K562 (cell line): ENCODE data around the gene GTF2I. TPM values are rescaled to one million over a fixed set of nuclear protein-coding genes. Genes with fewer than 3 reads are reported as not detected.

Experiments used
- ATAC-seq: fragments of 200-7000 bp; cut with Tn5 transposase; 3 replicates; pipeline ENCODE4 v1.9.1; 2020; ENCODE audit warnings: moderate library complexity
- BruUV-seq: library from RNA; stranded (reverse); fragments of 400-500 nt; replicated peaks from 2 replicates; lab custom pipeline; 2021; lab: Mats Ljungman, UMichigan
- CTCF ChIA-PET: fragments of 300-600 bp; formaldehyde crosslinking; extraction: SDS; loops from one replicate; lab custom pipeline; 2021; ENCODE audit warnings: low intra/inter-chr PET ratio; lab: Yijun Ruan, JAX
- POLR2A ChIA-PET: fragments of 300-600, 350-650 bp; sonication (Branson Sonifier 250); formaldehyde crosslinking; extraction: SDS; loops from one replicate; lab custom pipeline; 2021; ENCODE audit warnings: antibody characterized with exemption, inconsistent platforms; lab: Yijun Ruan, JAX
- DNase-seq, 4 experiments: peaks; one replicate each; pipeline versions ENCODE4 v3.0.0 to v3.0.0-alpha.2; 2011 to 2018; ENCODE audit warnings: low spot score in 3 of 4, mixed read lengths in 3 of 4; ENCODE audit errors: extremely low read depth in 1 of 4
- FAIRE-seq: peaks from 2 replicates; lab custom pipeline; 2011; peaks lifted over from hg19 to GRCh38; lab: Jason Lieb, UNC
- H2AFZ ChIP-seq: 2 replicates; pipeline ENCODE4 v1.6.0; 2011; ENCODE audit warnings: low read depth, low read length, control low read depth, inconsistent platforms
- H3K27ac ChIP-seq: fragments of 200-600 bp; 3 replicates; pipeline ENCODE4 v1.8.0; 2011; ENCODE audit warnings: low read depth, mild to moderate bottlenecking, control low read depth, inconsistent platforms, low read length, moderate library complexity, mixed read lengths; ENCODE audit errors: extremely low read depth
- H3K27me3 ChIP-seq, 2 experiments: fragments of 300-600 bp in 1 of 2; 2 replicates in 1 of 2; 3 replicates in 1 of 2; pipeline versions ENCODE4 v1.6.0 to v1.8.0; 2011; ENCODE audit warnings: inconsistent platforms in 2 of 2, low read length in 2 of 2, mild to moderate bottlenecking in 1 of 2, mixed read lengths in 1 of 2, moderate library complexity in 1 of 2; ENCODE audit not compliant: control insufficient read depth in 2 of 2, insufficient read depth in 2 of 2
- H3K36me3 ChIP-seq: fragments of 300-600 bp; 3 replicates; pipeline ENCODE4 v1.8.0; 2011; ENCODE audit warnings: mild to moderate bottlenecking, low read length, inconsistent platforms; ENCODE audit not compliant: control insufficient read depth, insufficient read depth
- H3K4me1 ChIP-seq, 2 experiments: fragments of 200-600 bp in 1 of 2; replicated peaks in 1 of 2; 2 replicates in 1 of 2; 3 replicates in 1 of 2; pipeline versions ENCODE4 v1.5.1 to v1.8.0; 2011; ENCODE audit warnings: inconsistent platforms in 2 of 2, low read length in 2 of 2, mild to moderate bottlenecking in 1 of 2, mixed read lengths in 1 of 2, moderate library complexity in 1 of 2; ENCODE audit not compliant: control insufficient read depth in 2 of 2, insufficient read depth in 2 of 2
- H3K4me2 ChIP-seq: 2 replicates; pipeline ENCODE4 v1.6.1; 2011; ENCODE audit warnings: low read length, control low read depth, inconsistent platforms, mixed read lengths; ENCODE audit not compliant: insufficient read depth
- H3K4me3 ChIP-seq: fragments of 200-600 bp; sonication (generic), shearing (Covaris generic); 2 replicates; pipeline ENCODE4 v1.5.1; 2016; ENCODE audit warnings: control low read depth, inconsistent platforms
- H3K79me2 ChIP-seq: fragments of 200-600 bp; 3 replicates; pipeline ENCODE4 v1.8.0; 2011; ENCODE audit warnings: low read length, inconsistent platforms; ENCODE audit not compliant: control insufficient read depth, insufficient read depth
- H3K9ac ChIP-seq, 2 experiments: 2 replicates each; pipeline versions ENCODE4 v1.6.0 to v1.6.1; 2011; ENCODE audit warnings: low read depth in 2 of 2, low read length in 2 of 2, control low read depth in 1 of 2, inconsistent platforms in 1 of 2, mild to moderate bottlenecking in 1 of 2, mixed read lengths in 1 of 2; ENCODE audit not compliant: insufficient read depth in 1 of 2
- H3K9me1 ChIP-seq: one replicate; pipeline ENCODE4 v1.6.0; 2011; ENCODE audit warnings: inconsistent platforms, mild to moderate bottlenecking, low read length, moderate library complexity; ENCODE audit not compliant: control insufficient read depth, insufficient read depth
- H3K9me3 ChIP-seq: replicated peaks from 2 replicates; pipeline ENCODE4 v1.5.1; 2011; ENCODE audit warnings: low read depth, low read length, inconsistent platforms; ENCODE audit not compliant: control insufficient read depth, insufficient read depth
- H4K20me1 ChIP-seq: replicated peaks from 2 replicates; pipeline ENCODE4 v1.6.1; 2011; ENCODE audit warnings: low read length, inconsistent platforms, mixed read lengths; ENCODE audit not compliant: control insufficient read depth, insufficient read depth
- BCOR ChIP-seq: fragments of 450-650 bp; IDR thresholded peaks from 2 replicates; pipeline ENCODE4 v1.6.1; 2016
- CBX3 ChIP-seq, 2 experiments: IDR thresholded peaks; 1 replicate in 1 of 2; 2 replicates in 1 of 2; pipeline ENCODE4 v1.6.1; 2012; ENCODE audit warnings: inconsistent platforms in 2 of 2, low read length in 2 of 2, borderline replicate concordance in 1 of 2, control low read depth in 1 of 2
- CEBPB ChIP-seq: fragments of 450-650 bp; IDR thresholded peaks from 2 replicates; pipeline ENCODE4 v1.6.1; 2016; ENCODE audit warnings: missing genetic modification characterization, missing compliant biosample characterization
- E2F4 ChIP-seq: sonication (generic); formaldehyde crosslinking; IDR thresholded peaks from 2 replicates; pipeline ENCODE4 v1.8.0; 2022; ENCODE audit warnings: mild to moderate bottlenecking, low read depth, missing genetic modification reagents
- KLF10 ChIP-seq: fragments of 250-450 bp; sonication (Bioruptor Pico); IDR thresholded peaks from 2 replicates; pipeline ENCODE4 v1.6.1; 2021; ENCODE audit warnings: matching md5 sums
- NFIC ChIP-seq: fragments of 450-650 bp; IDR thresholded peaks from 2 replicates; pipeline ENCODE4 v1.6.1; 2017; ENCODE audit warnings: mild to moderate bottlenecking, inconsistent platforms
- NFIX ChIP-seq: fragments of 250-450 bp; sonication (Bioruptor Pico); IDR thresholded peaks from 2 replicates; pipeline ENCODE4 v1.4.0; 2020; ENCODE audit warnings: low read depth, mild to moderate bottlenecking, moderate library complexity
- POLR2B ChIP-seq: fragments of 450-650 bp; IDR thresholded peaks from 2 replicates; pipeline ENCODE4 v1.6.1; 2018; ENCODE audit warnings: low read depth; ENCODE audit not compliant: partially characterized antibody
- RBM25 ChIP-seq: fragments of 200-400 bp; formaldehyde crosslinking; IDR thresholded peaks from 2 replicates; pipeline ENCODE4 v1.6.1; 2018; ENCODE audit warnings: low read length, low read depth, moderate library complexity; ENCODE audit not compliant: severe bottlenecking
- SRSF7 ChIP-seq: fragments of 200-400 bp; formaldehyde crosslinking; optimal IDR thresholded peaks from 2 replicates; pipeline ENCODE3; 2017; ENCODE audit warnings: mild to moderate bottlenecking, low read depth, low read length
- ZNF121 ChIP-seq: sonication (generic); formaldehyde crosslinking; conservative IDR thresholded peaks from 2 replicates; pipeline ENCODE4 v1.8.0; 2022; ENCODE audit warnings: missing genetic modification reagents
- WGBS: fragments of 100-300 bp; shearing (Covaris generic); methylation state at CpG from one replicate; pipeline ENCODE4 v1.1.6; 2016; ENCODE audit warnings: low coverage, mixed read lengths; ENCODE audit not compliant: insufficient coverage; ENCODE audit errors: missing lambda C conversion rate; 5-methylcytosine and 5-hydroxymethylcytosine counted together
- in situ Hi-C: fragments of 300-500 bp; cut with MboI; formaldehyde crosslinking; loops from 4 replicates; pipeline ENCODE4 v1.15.0; 2018; ENCODE audit warnings: inconsistent platforms, mixed read lengths
- intact Hi-C: fragments of 100-400 bp; cut with micrococcal nuclease; formaldehyde crosslinking; loops from 2 replicates; pipeline ENCODE4 v1.14.2; 2022
- polyA plus RNA-seq, 8 experiments: library from polyadenylated mRNA; depleted of rRNA in 4 of 8; stranded (reverse) in 5 of 8; unstranded in 3 of 8; fragments of >200 nt; fragmentation: Nextera tagmentation in 2 of 8; fragmentation: Illumina TruSeq in 1 of 8; extraction: Ambion mirVana in 2 of 8; extraction: Trizol in 1 of 8; gene quantifications; 2 replicates each; pipeline versions ENCODE4 v1.2.1 to v1.2.3, GENCODE V29; 2011 to 2014; ENCODE audit warnings: inconsistent platforms in 1 of 8, missing spikeins in 1 of 8
- total RNA-seq, 7 experiments: library from RNA; depleted of rRNA in 6 of 7; stranded (reverse); fragments of >200 nt in 6 of 7; fragmentation: Illumina TruSeq in 2 of 7; extraction: Trizol in 2 of 7; gene quantifications; 2 replicates each; pipeline versions ENCODE4 v1.2.1 to v1.2.3, GENCODE V29; 2011 to 2021; ENCODE audit warnings: low replicate concordance in 1 of 7

GTF2I gene
- total and polyA plus RNA-seq, 9 of the 15 experiments (the other 6 are each of a cell fraction or from before 2014, with no cell fraction given), result 8.4 to 161 (median 90.0) TPM

- Histone ChIP-seq H2AFZ (no peak overlapping the region), H3K79me2 (no peaks in the 10 kb centered on the region), H3K9me3 (no peaks in the 10 kb centered on the region), H3K9ac (no peak overlapping the region), H3K36me3 (no peaks in the 10 kb centered on the region), H3K9me1 (no peaks in the 10 kb centered on the region)
- FAIRE-seq, result no peak
- POLR2A ChIA-PET, result no interaction called here
- BruUV-seq, result no TSS peak
- 32% methylated on average over 5 of the region's 5 CpGs for WGBS
- intact Hi-C loops, result no loop called here
- TF ChIP-seq NFIX (CRISPR knock-in tag) (no peak), BCOR (0 out of 2 replicates have a peak, but pooled peaks have one; percentile 40), ZNF121 (CRISPR knock-in tag) (peak; percentile 93), KLF10 (no peak), POLR2B (no peak), RBM25 (peak; percentile 40)
- TF ChIP-seq, all 486 proteins: peak for 3
- in situ Hi-C loops, result no loop called here
- Histone ChIP-seq H3K27ac (no peak overlapping the region), H3K4me1 (peaks cover 5 to 7% of the 10 kb centered on the region in 2 experiments), H3K4me2 (no peak overlapping the region), H3K4me3 (no peak overlapping the region), H4K20me1 (no peaks in the 10 kb centered on the region), H3K27me3 (peaks cover 0 to 6% of the 10 kb centered on the region in 2 experiments; a peak in 1 of 5 replicates)
- CTCF ChIA-PET, result no interaction called here
- no peak for DNase-seq
- no peak for ATAC-seq
These were observed 35.2 kb upstream of the GTF2I start for GRCh38 chr7:74622228-74622749.

- POLR2A ChIA-PET, result no interaction called here
- Histone ChIP-seq H3K4me1 (peaks cover 0 to 2% of the 10 kb centered on the region in 2 experiments; a peak in 2 of 5 replicates), H3K79me2 (no peaks in the 10 kb centered on the region), H3K36me3 (no peaks in the 10 kb centered on the region), H3K9ac (no peak overlapping the region), H3K27me3 (peaks cover 0 to 6% of the 10 kb centered on the region in 2 experiments; a peak in 1 of 5 replicates), H3K4me3 (no peak overlapping the region), H2AFZ (no peak overlapping the region), H3K27ac (no peak overlapping the region), H3K9me1 (no peaks in the 10 kb centered on the region), H3K9me3 (no peaks in the 10 kb centered on the region), H4K20me1 (no peaks in the 10 kb centered on the region), H3K4me2 (no peak overlapping the region)
- in situ Hi-C loops (no loop called here), intact Hi-C loops (no loop called here)
- FAIRE-seq (no peak), DNase-seq (no peak), ATAC-seq (no peak)
- no TSS peak for BruUV-seq
- WGBS, result 45% methylated on average over 9 of the region's 9 CpGs
- CTCF ChIA-PET, result interaction anchor here (0.6 kb wide), 1 partner anchor 183 kb away, joined by 5 read pairs; no protein-coding TSS in a partner anchor
- TF ChIP-seq NFIC (peak; percentile 38; the same call in 1 of the 2 replicates), SRSF7 (no peak), CEBPB (tag) (no peak), CBX3 (IDR thresholded peaks at IDR 0.05; ENCODE audit: borderline replicate concordance in 1 of 2, low read length in 2 of 2) (no peak), E2F4 (CRISPR knock-in tag) (no peak)
These were observed 34.4 kb upstream of the GTF2I start for GRCh38 chr7:74623135-74623534.
